Ascending aorta (tissue), 2 donors: Measurements from ENCODE around the gene SMPX. TPM values are rescaled to one million over a fixed set of nuclear protein-coding genes. Genes with fewer than 3 reads are reported as not detected.

Source experiments
- DNase-seq, 2 donors: peaks; one replicate each; pipeline ENCODE4 v3.0.0-alpha.2; 2019; ENCODE audit warnings: low spot score in 2 of 2
- H3K27ac ChIP-seq, 2 donors: fragments of 200-600 bp; sonication (generic); one replicate each; pipeline ENCODE4 v1.5.1; 2016 to 2017; ENCODE audit warnings: mild to moderate bottlenecking in 1 of 2
- H3K27me3 ChIP-seq: fragments of 200-600 bp; sonication (generic); one replicate; pipeline ENCODE4 v1.5.1; 2017
- H3K36me3 ChIP-seq, 2 donors: fragments of 200-600 bp; sonication (generic); one replicate each; pipeline ENCODE4 v1.5.1; 2016
- H3K4me1 ChIP-seq, 2 donors: fragments of 200-600 bp; sonication (generic); one replicate each; pipeline ENCODE4 v1.5.1; 2016 to 2017; ENCODE audit warnings: mild to moderate bottlenecking in 1 of 2
- H3K4me3 ChIP-seq, 2 donors: fragments of 200-600 bp; sonication (generic); one replicate each; pipeline ENCODE4 v1.5.1; 2016 to 2017; ENCODE audit warnings: mild to moderate bottlenecking in 1 of 2
- H3K9me3 ChIP-seq, 2 donors: fragments of 200-600 bp; sonication (generic); one replicate each; pipeline ENCODE4 v1.5.1; 2016
- intact Hi-C: fragments of 100-400 bp; cut with DNase I; formaldehyde crosslinking; loops from one replicate; pipeline ENCODE4 v1.15.1; 2023
- total RNA-seq: library from RNA; depleted of rRNA; stranded (reverse); fragments of >200 nt; gene quantifications from one replicate; pipeline ENCODE4 v1.1.0, GENCODE V29; 2016
- TF ChIP-seq, protein P1 (sequence below), 3 experiments: fragments of 200-600 bp in 2 of 3; fragments of 450-650 bp in 1 of 3; sonication (generic) in 2 of 3; IDR thresholded peaks; one replicate each; pipeline ENCODE4 v1.5.1; 2016 to 2019; ENCODE audit warnings: antibody characterized with exemption in 3 of 3, mild to moderate bottlenecking in 1 of 3, moderate library complexity in 1 of 3

Gene SMPX
- total RNA-seq, 1 donor from 2014 or later: not detected

DNA sequence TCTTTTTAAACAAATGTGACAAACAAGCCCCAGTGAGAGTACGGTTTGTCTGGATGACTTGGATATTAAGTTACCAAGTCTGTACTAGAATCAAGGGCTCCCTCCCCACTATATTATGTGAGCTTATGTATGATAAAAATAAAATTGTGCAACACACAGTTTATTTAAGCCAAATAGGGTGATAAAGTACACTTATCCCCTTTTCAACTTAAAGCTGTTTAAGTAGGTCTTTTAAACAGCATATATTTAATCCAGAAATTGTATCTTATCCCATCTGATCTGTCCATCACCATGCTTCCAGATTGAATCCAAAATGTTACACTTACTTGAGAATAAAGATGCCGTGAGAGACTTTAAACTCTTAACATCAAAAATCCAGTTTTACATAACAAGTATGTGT lies 97.8 kb downstream of the SMPX start:
- H3K27ac ChIP-seq: no peak overlapping the region
- TF ChIP-seq, protein P1, sequence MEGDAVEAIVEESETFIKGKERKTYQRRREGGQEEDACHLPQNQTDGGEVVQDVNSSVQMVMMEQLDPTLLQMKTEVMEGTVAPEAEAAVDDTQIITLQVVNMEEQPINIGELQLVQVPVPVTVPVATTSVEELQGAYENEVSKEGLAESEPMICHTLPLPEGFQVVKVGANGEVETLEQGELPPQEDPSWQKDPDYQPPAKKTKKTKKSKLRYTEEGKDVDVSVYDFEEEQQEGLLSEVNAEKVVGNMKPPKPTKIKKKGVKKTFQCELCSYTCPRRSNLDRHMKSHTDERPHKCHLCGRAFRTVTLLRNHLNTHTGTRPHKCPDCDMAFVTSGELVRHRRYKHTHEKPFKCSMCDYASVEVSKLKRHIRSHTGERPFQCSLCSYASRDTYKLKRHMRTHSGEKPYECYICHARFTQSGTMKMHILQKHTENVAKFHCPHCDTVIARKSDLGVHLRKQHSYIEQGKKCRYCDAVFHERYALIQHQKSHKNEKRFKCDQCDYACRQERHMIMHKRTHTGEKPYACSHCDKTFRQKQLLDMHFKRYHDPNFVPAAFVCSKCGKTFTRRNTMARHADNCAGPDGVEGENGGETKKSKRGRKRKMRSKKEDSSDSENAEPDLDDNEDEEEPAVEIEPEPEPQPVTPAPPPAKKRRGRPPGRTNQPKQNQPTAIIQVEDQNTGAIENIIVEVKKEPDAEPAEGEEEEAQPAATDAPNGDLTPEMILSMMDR (IDR thresholded peaks at IDR 0.05): no peak
- no peaks in the 10 kb centered on the region for H3K27me3 ChIP-seq
- H3K4me3 ChIP-seq: no peak overlapping the region
- H3K4me1 ChIP-seq: no peaks in the 10 kb centered on the region
- DNase-seq: no peak
- H3K36me3 ChIP-seq: no peaks in the 10 kb centered on the region
- intact Hi-C loops: no loop called here
- H3K9me3 ChIP-seq: no peaks in the 10 kb centered on the region

DNA sequence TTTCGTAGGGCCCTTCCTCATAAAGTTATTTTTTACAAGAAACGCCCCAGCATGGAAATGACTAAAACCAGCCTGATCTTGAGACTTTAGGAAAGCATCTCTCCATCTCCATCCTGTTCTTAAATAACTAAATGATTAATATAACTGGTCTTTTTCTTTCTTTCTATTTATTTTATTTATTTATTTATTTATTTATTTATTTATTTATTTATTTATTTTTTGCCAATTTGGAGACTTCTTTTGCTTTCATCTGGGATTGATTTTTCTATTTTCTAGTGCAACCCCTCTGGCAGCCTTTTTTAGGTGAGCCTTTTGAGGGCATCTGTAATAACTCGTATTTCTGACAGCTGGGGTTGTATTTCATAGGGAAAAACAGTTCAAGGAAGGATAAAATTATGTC lies 98.6 kb downstream of the SMPX start:
- TF ChIP-seq, protein P1 (IDR thresholded peaks at IDR 0.05): no peak
- H3K27me3 ChIP-seq: no peaks in the 10 kb centered on the region
- H3K36me3 ChIP-seq: no peaks in the 10 kb centered on the region
- H3K9me3 ChIP-seq: no peaks in the 10 kb centered on the region
- H3K4me3 ChIP-seq: no peak overlapping the region
- no peak for DNase-seq
- intact Hi-C loops: no loop called here
- no peak overlapping the region for H3K27ac ChIP-seq
- H3K4me1 ChIP-seq: no peaks in the 10 kb centered on the region

DNA sequence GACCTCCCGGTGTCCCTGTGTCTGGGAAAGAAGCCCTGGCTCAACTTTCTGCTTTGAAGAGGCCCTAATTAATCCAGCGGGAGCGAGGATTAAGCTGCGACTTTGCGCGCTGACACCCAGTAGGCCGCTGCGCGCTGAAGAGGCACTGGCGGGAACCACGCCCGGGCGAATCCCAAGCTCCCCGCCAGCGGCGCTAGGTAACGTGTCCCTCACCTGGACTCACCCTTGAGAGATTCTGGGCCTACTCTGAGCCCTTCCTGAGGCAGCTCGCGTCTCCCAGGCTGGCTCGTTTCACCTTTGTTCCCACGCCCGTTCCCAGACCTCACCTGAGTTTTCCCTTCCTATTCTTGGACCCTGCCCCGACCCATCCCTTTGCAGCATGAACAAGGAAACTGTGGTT lies 99.2 kb downstream of the SMPX start:
- no peaks in the 10 kb centered on the region for H3K9me3 ChIP-seq
- H3K36me3 ChIP-seq: no peaks in the 10 kb centered on the region
- DNase-seq: no peak
- H3K4me3 ChIP-seq: peak overlapping the region in 1 of 2 donors; percentile 25
- H3K27ac ChIP-seq: no peak overlapping the region
- H3K27me3 ChIP-seq: no peaks in the 10 kb centered on the region
- TF ChIP-seq, protein P1 (IDR thresholded peaks at IDR 0.05): no peak
- H3K4me1 ChIP-seq: no peaks in the 10 kb centered on the region
- intact Hi-C loops: no loop called here

DNA sequence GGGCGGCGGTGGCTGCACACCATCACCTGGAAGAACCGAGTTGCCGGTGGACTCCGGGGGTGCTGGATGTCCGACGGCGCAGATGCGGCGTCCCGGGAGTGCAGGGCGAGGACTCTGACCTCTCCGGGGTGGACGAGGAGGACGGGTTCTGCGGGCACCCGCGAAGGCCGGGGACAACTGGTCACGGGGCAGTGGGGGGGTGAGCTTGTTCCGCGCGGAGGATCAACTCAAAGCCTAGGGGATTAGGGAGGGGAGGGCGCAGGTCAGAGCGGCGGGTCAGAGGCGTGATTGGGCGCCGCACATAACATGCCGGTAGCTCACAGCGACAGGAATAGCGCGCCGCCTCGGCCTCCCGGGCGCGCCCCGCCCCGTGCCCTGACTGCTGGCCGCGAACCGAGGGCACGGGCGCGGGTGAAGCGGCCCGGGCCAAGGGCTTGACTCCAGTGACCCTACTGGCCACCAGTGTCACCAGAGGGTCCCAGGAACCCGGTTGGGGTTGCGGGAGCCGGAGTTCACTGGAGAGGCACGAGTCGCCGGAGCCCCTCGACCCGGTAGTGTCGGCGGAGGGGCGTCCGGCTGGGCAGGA lies 99.7 kb downstream of the SMPX start, which contains the start of gene KLHL34:
TSS of gene KLHL34 (minus strand) at position 179 of the 586 bp plus-strand sequence. CDS start 542 bp downstream, outside the sequence.
- intact Hi-C loops: no loop called here
- Histone ChIP-seq H3K9me3 (no peaks in the 10 kb centered on the region), H3K4me3 (peak within 1 kb of the TSS in 1 of 2 donors; percentile 25), H3K36me3 (no peaks in the 10 kb centered on the region), H3K27ac (no peak within 1 kb of the TSS), H3K27me3 (no peaks in the 10 kb centered on the region), H3K4me1 (no peaks in the 10 kb centered on the region)
- DNase-seq: no peak
- TF ChIP-seq, protein P1 (IDR thresholded peaks at IDR 0.05): no peak

DNA sequence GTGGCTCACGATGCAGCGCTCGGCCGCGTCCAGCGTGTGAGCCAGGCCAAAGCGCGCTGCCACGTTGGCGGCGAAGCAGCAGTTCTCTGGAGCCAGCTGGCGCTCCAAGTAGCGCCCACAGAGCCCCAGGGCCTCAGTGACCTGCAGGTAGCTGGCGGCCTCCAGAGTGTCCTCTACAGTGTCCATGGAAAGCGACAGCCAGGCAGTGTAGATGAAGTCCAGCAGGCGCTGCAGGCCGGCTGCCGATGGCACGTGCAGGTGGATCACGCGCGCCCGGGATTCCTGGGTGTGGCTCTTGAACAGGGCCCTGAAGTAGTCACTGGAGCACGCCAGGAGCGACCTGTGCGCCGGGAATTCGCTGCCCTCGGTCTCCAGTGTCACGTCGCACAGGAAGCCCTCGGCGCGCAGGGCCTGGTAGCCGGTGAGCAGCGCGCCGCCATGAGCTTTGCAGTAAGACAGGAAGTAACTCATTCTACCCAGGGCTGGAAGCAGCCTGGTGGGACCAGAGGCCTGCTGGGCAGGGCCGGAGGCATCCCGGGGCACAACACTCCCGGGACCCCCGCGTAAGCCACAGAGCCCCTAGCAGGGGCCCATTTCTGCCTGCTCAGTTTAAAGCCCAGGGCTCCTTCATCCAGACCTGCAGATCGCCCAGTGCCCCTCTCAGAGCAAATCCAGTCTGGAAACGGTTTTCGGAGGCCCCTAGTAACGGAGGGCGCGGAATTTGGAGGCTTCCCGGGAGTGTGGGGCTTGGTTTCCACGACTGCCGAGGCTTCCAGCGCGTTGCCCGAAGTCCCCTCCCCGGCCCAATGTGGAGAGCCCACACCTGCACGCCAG lies 100.4 kb downstream of the SMPX start:
- DNase-seq: no peak
- Histone ChIP-seq H3K4me3 (peak overlapping the region in 1 of 2 donors; percentile 25), H3K36me3 (no peaks in the 10 kb centered on the region), H3K9me3 (no peaks in the 10 kb centered on the region), H3K4me1 (no peaks in the 10 kb centered on the region), H3K27ac (no peak overlapping the region), H3K27me3 (no peaks in the 10 kb centered on the region)
- TF ChIP-seq, protein P1 (IDR thresholded peaks at IDR 0.05): no peak
- intact Hi-C loops: no loop called here
